GM23338 (cell line): ENCODE results near the gene GRID1.

Experiments
- CREB1 ChIP-seq: fragments of 250-450 bp; sonication (Bioruptor Pico); IDR thresholded peaks from 2 replicates; pipeline ENCODE4 v1.5.0; 2020; ENCODE audit warnings: low read depth, mild to moderate bottlenecking, moderate library complexity
- EZH2 ChIP-seq: fragments of 200-600 bp; sonication (generic); IDR thresholded peaks from one replicate; pipeline ENCODE4 v1.8.0; 2017; ENCODE audit warnings: antibody characterized with exemption, mild to moderate bottlenecking, low read depth; ENCODE audit not compliant: unreplicated experiment
- POLR2AphosphoS5 ChIP-seq: IDR thresholded peaks from 2 replicates; pipeline ENCODE4 v1.6.1; 2016; ENCODE audit warnings: antibody characterized with exemption, low read depth
- TF ChIP-seq, protein P1 (sequence below), 2 experiments: fragments of 200-600 bp in 1 of 2; sonication (generic) in 1 of 2; conservative IDR thresholded peaks; 2 replicates each; pipeline versions ENCODE4 v1.5.1 to v1.6.1; 2016 to 2017; ENCODE audit warnings: antibody characterized with exemption in 2 of 2, low read depth in 2 of 2, mild to moderate bottlenecking in 2 of 2, moderate library complexity in 1 of 2

DNA sequence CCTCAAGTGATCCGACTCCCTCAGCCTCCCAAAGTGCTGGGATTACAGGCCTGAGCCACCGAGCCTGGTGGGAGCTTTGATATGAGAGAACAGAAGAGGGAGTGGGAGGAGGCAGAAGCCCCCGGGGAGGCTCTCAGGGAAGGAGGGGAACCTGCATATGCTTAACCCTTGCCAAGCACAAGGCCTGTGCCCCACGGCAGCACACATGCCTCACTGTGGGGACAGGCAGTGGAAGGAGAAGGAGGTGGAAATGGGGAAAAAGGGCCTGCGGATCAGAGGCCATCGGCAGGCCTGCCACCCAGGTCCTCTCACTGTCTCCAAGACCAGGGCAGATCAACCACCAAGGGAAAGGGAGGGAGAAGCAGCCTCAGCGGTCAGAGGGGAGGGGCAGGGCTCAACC is 7.2 kb upstream of the GRID1 start:
- TF ChIP-seq, protein P1, sequence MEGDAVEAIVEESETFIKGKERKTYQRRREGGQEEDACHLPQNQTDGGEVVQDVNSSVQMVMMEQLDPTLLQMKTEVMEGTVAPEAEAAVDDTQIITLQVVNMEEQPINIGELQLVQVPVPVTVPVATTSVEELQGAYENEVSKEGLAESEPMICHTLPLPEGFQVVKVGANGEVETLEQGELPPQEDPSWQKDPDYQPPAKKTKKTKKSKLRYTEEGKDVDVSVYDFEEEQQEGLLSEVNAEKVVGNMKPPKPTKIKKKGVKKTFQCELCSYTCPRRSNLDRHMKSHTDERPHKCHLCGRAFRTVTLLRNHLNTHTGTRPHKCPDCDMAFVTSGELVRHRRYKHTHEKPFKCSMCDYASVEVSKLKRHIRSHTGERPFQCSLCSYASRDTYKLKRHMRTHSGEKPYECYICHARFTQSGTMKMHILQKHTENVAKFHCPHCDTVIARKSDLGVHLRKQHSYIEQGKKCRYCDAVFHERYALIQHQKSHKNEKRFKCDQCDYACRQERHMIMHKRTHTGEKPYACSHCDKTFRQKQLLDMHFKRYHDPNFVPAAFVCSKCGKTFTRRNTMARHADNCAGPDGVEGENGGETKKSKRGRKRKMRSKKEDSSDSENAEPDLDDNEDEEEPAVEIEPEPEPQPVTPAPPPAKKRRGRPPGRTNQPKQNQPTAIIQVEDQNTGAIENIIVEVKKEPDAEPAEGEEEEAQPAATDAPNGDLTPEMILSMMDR (conservative IDR thresholded peaks at IDR 0.05; ENCODE audit: low read depth in 2 of 2): no peak
- TF ChIP-seq EZH2: no peak
- no peak for TF ChIP-seq CREB1 (CRISPR knock-in tag)
- TF ChIP-seq POLR2AphosphoS5: no peak
